Hindlimb muscle (tissue), 1 donor: Measurements from ENCODE around the gene RANBP3. TPM values are rescaled to one million over a fixed set of nuclear protein-coding genes. Genes with fewer than 3 reads are reported as not detected.

Experiments used
- DNase-seq: peaks from one replicate; pipeline ENCODE4 v3.0.0-alpha.2; 2013
- polyA plus RNA-seq: library from polyadenylated mRNA; unstranded; fragments of 120-200 nt; gene quantifications from one replicate; pipeline ENCODE4 v1.2.1, GENCODE V29; 2013; ENCODE audit not compliant: insufficient read length

Gene RANBP3
- polyA plus RNA-seq, 1 donor, result 47.9 TPM

GRCh38 chr19:5948752-5949564 lies 29.0 kb downstream of the RANBP3 start:
- no peak for DNase-seq

DNA sequence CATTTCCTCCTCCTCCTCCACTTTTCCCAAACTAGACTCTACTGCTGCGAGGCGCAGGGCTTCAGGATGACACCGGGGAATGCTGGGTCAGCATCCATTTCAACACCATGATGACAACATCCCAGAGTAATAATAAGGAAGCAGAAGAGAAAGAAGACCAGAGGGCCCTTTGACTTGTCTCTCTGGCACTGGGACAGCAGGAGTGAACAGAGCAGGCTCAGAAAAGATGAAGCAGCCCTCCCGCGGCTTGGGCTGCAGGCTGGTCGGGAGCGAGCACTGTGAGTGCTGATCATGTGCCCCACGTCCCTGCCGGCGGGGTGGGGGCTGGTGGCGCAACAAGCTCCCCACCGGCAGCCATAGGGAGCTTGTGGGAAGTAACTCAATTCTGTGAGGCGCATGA lies 30.5 kb downstream of the RANBP3 start:
- DNase-seq, result no peak

- no peak for DNase-seq
Measured at GRCh38 chr19:5943623-5944022, 34.3 kb downstream of the RANBP3 start.

- no peak for DNase-seq
Measured at GRCh38 chr19:5943045-5943444, 34.9 kb downstream of the RANBP3 start.

GRCh38 chr19:5941673-5942072 lies 36.3 kb downstream of the RANBP3 start:
- DNase-seq, result no peak

DNA sequence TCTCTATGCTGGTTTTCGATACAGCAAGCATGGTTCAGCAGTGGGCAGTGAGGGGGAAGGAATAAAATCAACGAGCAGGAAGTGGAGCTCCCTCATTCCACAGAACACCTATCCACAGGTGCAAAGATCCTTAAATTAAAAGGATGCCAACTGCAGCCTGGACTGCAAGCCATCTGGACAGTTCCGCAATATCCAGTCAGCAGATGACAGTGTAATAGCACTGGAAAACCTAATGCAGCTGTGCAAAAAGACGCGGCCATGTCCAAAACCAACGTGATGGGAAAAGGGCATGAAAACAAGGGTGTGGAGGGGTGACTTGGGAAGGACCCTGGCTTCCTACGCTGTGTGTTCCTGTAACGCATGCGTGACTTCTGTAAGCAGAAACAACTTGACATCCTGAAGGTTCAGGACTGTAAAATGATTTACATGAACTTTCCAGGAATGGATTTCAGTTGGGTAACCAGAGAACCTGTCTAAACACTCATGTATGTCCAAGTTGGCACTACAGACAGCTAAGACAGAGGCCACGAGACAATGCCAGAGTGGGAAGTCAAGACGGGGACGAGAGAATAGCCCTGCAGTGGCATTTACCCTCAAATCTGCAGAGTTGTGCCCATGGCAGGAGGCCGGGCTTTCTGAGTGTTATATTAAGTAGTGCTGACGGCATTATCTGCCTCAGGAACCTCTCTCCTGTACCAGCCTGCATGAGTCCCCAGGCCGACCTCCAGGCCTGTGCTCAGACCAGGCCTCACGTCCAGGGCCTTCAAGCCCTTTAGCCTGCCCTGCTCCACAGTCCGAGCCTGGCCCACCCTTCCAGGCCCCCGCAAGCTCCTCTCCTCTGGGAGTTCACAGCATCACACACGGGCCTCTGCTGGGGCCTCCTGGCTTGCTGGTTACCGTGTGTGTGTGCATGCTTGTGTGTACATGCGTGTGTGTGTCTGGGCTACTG lies 37.4 kb downstream of the RANBP3 start:
- DNase-seq, result no peak

GRCh38 chr19:5937550-5937949 lies 40.4 kb downstream of the RANBP3 start:
- DNase-seq, result no peak

- no peak for DNase-seq
Measured at GRCh38 chr19:5936292-5936592, 41.7 kb downstream of the RANBP3 start.

DNA sequence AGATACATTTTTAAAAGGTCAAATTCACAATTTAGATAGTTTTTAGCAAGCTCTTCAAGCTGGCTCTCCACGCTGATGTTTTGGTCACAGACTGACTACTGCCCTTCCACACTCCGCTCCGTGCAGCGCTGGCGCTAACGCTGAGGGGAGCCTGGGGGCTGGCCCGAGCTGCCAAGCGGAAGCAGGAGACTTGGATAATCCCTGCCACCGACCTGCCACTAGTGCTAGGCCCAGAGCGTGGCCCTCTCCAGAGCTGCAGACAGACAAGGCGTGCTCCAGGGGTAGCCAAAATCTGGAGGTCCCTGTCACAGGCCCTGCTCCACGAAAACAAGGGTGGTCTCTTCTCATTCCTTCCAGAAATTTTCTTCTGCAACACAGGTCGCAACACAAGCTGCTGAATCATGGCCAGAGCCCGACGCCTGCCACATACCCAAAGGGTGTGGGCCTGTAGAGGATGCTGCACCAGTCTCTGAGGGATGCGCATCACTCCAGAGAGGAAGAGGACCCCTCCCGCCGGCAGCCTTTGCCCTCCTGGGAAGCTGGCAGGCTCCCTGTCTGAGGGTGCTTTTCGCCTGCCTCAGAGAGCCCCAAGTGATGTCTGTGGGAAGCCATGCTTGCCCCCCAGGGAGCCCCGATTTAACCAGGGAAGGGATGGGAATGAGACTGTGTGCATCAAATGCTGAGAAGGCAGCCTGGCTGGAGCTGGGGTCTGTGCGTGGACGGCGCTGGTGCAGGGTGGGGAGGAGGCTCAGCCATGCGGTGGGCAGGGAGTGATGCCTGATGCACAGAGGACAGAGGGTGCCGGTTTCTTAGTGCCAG lies 42.3 kb downstream of the RANBP3 start:
- DNase-seq, result no peak

GRCh38 chr19:5934774-5935472 lies 43.0 kb downstream of the RANBP3 start:
- peak; percentile 62 for DNase-seq

- DNase-seq, result no peak
Measured at GRCh38 chr19:5934069-5934401, 43.9 kb downstream of the RANBP3 start.

GRCh38 chr19:5933391-5934068 lies 44.4 kb downstream of the RANBP3 start:
- DNase-seq, result no peak

DNA sequence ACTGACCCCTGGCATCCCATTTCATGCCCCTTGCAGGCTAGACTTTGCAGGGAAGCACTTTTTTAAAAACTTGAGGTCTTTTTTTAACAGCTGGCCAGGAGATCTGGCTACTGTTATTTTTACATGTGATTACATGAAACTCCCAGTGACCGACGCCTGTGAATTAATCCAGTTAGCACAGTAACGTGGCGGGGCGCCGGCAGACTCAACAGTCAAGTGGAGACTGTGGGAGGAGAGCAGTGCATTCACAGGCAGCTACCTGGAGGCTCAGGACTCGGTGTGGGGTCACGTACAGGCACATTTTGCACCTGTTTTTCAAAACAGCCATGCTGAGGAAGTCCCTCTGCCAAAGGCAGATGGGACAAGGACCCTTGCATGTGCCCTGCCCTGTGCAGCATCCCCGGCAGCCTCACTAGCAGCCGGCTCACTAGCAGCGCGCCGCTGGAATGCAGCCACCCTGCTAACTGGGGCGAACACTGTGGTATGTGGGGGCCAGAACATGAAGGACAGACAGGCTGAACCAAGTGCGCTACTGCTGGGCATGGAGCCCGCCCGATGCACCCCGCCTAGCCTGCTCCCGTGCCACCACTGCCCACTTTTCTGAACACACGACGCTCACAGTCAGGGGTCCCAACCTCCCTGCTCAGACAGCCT lies 45.2 kb downstream of the RANBP3 start:
- DNase-seq, result no peak

- no peak for DNase-seq
Measured at GRCh38 chr19:5932146-5932545, 45.8 kb downstream of the RANBP3 start.

DNA sequence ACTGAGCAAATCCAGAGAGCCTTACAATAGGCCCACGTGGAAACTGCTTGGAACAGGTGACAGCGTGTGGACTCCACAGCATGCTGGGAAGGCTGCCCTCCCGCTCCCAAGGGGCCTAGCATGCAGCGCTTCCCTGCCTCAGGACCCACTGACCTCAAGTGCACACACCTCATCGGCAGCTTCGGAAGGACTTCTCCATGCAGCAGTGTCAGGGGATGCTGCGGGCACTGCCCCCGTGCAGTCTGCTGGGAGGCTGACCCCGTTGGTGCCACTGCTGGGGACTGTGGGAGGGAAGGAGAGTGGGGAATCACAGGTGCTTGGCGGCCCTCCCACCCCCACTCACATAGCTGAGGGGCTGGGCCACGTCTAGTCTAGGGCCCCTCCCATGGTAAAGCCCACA lies 46.7 kb downstream of the RANBP3 start:
- no peak for DNase-seq

- no peak for DNase-seq
Measured at GRCh38 chr19:5929625-5930024, 48.3 kb downstream of the RANBP3 start.

DNA sequence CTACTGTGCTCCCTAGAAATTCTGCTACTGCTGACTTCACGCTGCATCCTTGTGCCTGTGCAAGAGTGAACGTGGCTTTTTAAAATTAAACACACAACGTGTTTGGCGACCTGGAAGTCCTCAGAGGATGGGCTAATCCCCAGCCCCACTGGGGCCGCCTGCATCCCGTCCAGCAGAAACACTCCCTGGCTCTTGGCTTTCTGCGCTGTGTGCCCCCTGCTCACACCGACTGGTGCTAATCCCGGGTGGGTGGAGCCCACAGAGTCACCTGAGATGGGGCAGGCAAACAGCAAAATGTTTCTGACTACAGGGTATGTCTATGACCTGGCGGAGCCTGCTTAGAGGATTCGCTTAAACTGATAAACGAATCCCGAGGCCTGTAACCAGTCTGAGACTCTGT lies 48.8 kb downstream of the RANBP3 start:
- no peak for DNase-seq

DNA sequence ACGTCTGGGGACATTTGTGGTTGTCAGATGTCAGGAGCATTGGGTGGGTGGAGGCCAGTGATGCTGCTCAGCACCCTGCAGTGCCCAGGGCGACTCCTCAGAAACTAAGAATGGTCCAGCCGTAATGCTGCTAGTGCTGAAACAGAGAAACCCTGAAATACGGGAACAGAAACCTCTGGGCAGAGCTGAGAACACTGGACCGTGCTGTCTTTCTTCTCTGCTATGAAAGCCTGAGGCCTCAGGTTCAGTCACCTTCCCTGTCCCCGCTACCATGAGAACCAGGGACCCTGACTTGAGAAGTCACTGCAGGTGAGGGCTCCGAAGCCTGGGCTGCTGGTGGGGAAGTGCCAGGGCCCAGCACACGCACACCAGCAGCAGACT lies 50.5 kb downstream of the RANBP3 start:
- DNase-seq, result no peak

- DNase-seq, result peak; percentile 85
Measured at GRCh38 chr19:5926641-5927440, 51.1 kb downstream of the RANBP3 start.

DNA sequence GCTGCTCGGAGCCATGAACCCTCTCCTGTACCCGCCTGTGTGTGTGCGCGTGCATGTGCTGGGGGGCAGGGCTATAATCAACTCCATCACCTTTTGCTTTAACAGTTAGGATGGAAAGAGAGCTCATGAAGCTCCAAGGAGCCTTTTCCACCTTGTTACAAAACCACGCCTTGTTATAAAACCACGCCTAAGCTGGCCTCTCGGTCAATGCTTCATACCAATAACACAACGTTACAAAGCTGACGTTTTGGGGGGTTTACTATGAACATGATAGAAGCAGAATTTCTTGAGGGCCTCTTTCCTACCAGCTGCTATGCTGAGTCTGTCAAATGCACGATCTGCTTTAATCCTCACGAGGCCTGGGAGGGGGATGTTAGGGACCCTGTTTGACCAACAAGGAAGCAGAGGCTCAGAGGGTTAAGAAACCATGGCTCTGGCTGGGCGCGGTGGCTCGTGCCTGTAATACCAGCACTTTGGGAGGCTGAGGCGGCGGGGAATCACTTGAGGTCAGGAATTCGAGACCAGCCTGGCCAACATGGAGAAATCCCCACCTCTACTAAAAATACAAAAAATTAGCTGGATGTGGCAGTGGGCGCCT lies 52.0 kb downstream of the RANBP3 start:
- no peak for DNase-seq
